ENCODE data around the gene ZFAND2B.
A peak's percentile ranks its signal among the peaks of the same experiment; 100 is the strongest.

Gene ZFAND2B

GRCh38 chr2:219206328-219207133, at the start of gene ZFAND2B:
Gene ZFAND2B (plus strand): TSS chr2:219206782. CDS start chr2:219206988, 206 bp downstream.
- peak; percentile 86 to 90 for DNase-seq (ENCODE audit: low read depth in 2 of 2)

GRCh38 chr2:219157396-219157795, 49.2 kb upstream of the ZFAND2B start:
- DNase-seq (ENCODE audit: low read depth in 2 of 2) = no peak

- DNase-seq (ENCODE audit: low read depth in 2 of 2) = no peak
Observed at GRCh38 chr2:219158025-219158424, 48.6 kb upstream of the ZFAND2B start.

- no peak for DNase-seq (ENCODE audit: low read depth in 2 of 2)
Observed at GRCh38 chr2:219158586-219158985, 48.0 kb upstream of the ZFAND2B start.

- no peak for DNase-seq (ENCODE audit: low read depth in 2 of 2)
Observed at GRCh38 chr2:219159771-219160185, 46.8 kb upstream of the ZFAND2B start.

GRCh38 chr2:219160186-219161017, 46.2 kb upstream of the ZFAND2B start, which contains the start of gene NHEJ1:
Gene NHEJ1 (minus strand): TSS chr2:219160815. CDS start chr2:219158362, 2,453 bp downstream.
- DNase-seq (ENCODE audit: low read depth in 2 of 2) = peak; percentile 82 to 92

- DNase-seq (ENCODE audit: low read depth in 2 of 2) = no peak
Observed at GRCh38 chr2:219161097-219161496, 45.5 kb upstream of the ZFAND2B start.

GRCh38 chr2:219163156-219163555, 43.4 kb upstream of the ZFAND2B start:
- no peak for DNase-seq (ENCODE audit: low read depth in 2 of 2)

- DNase-seq (ENCODE audit: low read depth in 2 of 2) = no peak
Observed at GRCh38 chr2:219165058-219165911, 41.3 kb upstream of the ZFAND2B start.

- no peak for DNase-seq (ENCODE audit: low read depth in 2 of 2)
Observed at GRCh38 chr2:219167997-219168396, 38.6 kb upstream of the ZFAND2B start.

GRCh38 chr2:219168526-219168925, 38.1 kb upstream of the ZFAND2B start:
- DNase-seq (ENCODE audit: low read depth in 2 of 2) = no peak

GRCh38 chr2:219168932-219169331, 37.6 kb upstream of the ZFAND2B start:
- DNase-seq (ENCODE audit: low read depth in 2 of 2) = no peak

GRCh38 chr2:219169930-219170654, 36.5 kb upstream of the ZFAND2B start, which contains the start of gene SLC23A3:
Gene SLC23A3 (minus strand): TSS chr2:219170029. CDS start chr2:219169984, 45 bp downstream.
- no peak for DNase-seq (ENCODE audit: low read depth in 2 of 2)

GRCh38 chr2:219171231-219171651, 35.3 kb upstream of the ZFAND2B start:
- no peak for DNase-seq (ENCODE audit: low read depth in 2 of 2)

GRCh38 chr2:219172231-219173154, 34.1 kb upstream of the ZFAND2B start:
- DNase-seq (ENCODE audit: low read depth in 2 of 2) = no peak

GRCh38 chr2:219173176-219173575, 33.4 kb upstream of the ZFAND2B start:
- no peak for DNase-seq (ENCODE audit: low read depth in 2 of 2)

GRCh38 chr2:219174146-219174545, 32.4 kb upstream of the ZFAND2B start:
- no peak for DNase-seq (ENCODE audit: low read depth in 2 of 2)

GRCh38 chr2:219174801-219175200, 31.8 kb upstream of the ZFAND2B start:
- DNase-seq (ENCODE audit: low read depth in 2 of 2) = no peak

GRCh38 chr2:219175486-219175885, 31.1 kb upstream of the ZFAND2B start:
- DNase-seq (ENCODE audit: low read depth in 2 of 2) = no peak

All from stimulated activated CD4-positive, alpha-beta T cell treated with anti-CD3 and anti-CD28 coated beads, Interleukin-1b, Interleukin-23, amount 100 ng/mL, for 1 hour (primary cell).